Activated T-helper 1 cell treated with anti-CD3 and anti-CD28 coated beads, Interleukin-2, amount 50 U/mL, for 16 hours (primary cell): Measurements from ENCODE around the gene TCAP.
A peak's percentile ranks its signal among the peaks of the same experiment; 100 is the strongest.
"Not testable (repeated sequence)": the region's sequence is repeated elsewhere in the genome, so short reads cannot be mapped to it uniquely, and the experiment has no call there.

Source experiments
- DNase-seq, 2 donors: peaks; one replicate each; pipeline ENCODE4 v3.0.0-alpha.2; 2020; ENCODE audit warnings: low read depth in 1 of 2, low spot score in 1 of 2

Gene TCAP

GRCh38 chr17:39678340-39679116 is 13.4 kb downstream of the TCAP start:
- no peak for DNase-seq

DNA sequence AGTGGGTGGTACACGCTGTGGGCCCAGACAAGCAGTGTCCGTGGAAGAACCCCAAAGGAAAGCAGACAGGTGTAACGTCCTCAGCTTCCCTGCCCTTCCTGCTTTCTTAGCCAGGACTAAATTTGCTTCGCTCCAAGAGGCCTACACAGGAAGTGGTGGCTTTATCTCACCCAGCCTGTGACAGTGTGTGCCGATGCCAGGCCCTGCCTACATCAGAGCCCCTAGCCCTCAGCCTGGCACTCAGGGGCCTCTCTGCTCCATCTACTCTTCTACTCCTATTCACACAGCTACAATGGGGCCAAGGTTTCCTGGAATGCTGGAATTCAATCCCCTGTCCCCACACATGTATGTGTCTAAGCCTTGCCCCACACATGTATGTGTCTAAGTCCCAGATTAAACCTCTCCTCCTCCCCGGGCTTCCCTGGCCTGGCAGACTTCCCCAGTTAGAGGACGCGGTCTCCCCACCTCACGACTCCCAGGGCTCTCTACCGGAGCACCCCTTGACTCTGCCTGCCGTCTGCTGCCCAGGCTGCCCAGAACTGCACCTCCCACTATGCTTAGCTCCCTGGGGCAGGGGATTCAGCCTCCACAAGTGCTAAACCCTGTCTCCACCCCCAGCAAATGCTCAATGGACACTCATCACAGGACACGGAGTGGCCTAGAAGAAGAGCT is 14.5 kb downstream of the TCAP start:
- DNase-seq: peak in 1 of 2 donors; percentile 30

DNA sequence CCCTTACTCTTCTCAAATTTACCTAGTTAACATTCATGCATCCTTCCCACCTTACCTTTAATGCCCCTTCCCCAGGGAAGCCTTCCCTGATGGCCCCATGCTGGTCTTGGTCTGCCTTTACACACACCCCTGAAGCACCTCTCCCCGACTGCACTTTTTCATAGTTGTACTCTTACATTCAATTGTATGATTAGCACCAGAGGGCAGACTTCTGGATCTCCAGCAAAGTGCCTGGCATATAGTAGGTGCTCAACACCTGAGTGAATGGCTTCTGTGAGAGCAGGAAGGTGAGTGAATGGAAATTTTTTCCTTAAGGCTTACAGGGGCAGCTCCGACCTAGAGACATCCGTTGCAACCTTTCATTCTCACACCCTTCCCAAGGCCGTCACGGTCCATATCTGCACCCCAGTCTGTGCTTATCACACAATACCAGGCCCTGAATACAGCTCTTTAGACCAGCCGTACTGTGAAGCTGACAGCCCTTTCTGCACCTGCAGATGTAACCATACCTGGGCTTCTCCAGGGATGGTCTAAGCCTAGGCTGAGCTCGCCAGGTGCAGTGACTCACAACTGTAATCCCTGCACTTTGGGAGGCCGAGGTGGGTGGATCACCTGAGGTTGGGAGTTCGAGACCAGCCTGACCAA is 18.3 kb downstream of the TCAP start:
- no peak for DNase-seq

GRCh38 chr17:39684369-39685192 is 19.4 kb downstream of the TCAP start:
- no peak for DNase-seq

- no peak for DNase-seq
These were observed 22.0 kb downstream of the TCAP start for GRCh38 chr17:39687101-39687545.

GRCh38 chr17:39687546-39688474 is 22.7 kb downstream of the TCAP start, which contains the start of gene PGAP3:
Gene PGAP3 (minus strand): TSS chr17:39688057. CDS start chr17:39688014, 43 bp downstream.
- DNase-seq: peak; percentile 57 to 67

GRCh38 chr17:39688475-39688835 is 23.3 kb downstream of the TCAP start:
- no peak for DNase-seq

DNA sequence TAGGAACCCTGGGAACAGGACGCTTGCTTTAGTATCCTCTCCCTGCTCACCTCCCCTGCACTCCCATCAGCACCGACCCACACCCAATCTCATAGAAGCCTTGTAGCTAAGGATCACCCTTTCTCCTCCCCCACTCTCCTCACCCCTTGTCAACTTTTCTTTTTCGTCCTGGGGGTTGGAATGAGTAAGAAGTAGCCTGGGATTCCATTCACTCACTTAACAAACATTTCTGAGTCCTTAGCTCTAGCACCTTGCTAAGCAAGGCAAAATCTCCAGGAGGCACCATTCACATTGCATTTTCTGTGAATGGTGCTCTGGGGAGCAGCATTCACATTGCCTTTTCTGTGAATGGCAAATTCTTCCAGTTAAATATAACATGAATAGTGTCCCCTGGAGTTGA is 23.8 kb downstream of the TCAP start:
- DNase-seq: no peak

DNA sequence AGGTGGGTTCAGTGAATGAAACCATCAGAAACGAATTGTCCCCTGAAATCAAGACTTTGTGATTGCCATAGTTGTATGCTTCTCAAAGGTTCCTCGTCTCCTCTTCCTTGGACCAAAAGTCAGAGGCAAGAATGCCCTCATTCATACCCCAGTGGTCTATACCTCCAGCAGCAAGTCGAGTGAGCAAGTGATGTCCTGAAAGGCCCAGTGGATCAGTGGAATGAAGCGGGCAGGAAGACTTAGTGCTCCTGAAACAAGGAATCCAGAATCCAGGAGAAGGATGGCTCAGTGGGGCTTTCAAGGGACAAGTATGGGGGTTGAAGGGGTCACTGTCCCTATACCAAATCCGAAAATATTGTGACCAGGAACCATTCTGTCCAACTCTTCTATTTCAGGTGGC is 29.4 kb downstream of the TCAP start:
- DNase-seq: no peak

- DNase-seq: no peak
These were observed 29.9 kb downstream of the TCAP start for GRCh38 chr17:39695089-39695474.

DNA sequence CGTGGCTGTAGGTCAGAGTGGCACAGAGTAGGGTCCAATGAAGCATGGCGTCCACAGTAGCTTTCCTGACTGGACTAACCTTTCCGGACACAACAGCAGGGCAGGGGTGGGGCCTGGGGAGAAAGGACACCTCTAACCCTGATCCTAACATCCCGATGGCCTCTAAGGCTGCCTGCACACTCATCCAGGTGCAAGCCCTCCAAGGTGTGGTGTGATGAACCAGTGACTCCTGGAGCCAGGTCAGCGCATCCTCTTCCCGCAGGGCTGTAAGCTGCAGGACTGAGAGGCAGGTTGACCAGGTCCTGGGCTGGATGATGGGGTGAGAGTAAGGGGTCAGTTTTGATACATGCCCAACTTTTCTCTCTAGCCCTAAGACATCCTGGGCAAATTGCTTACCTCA is 31.6 kb downstream of the TCAP start:
- DNase-seq: no peak

- DNase-seq: no peak
These were observed 32.8 kb downstream of the TCAP start for GRCh38 chr17:39697961-39698360.

DNA sequence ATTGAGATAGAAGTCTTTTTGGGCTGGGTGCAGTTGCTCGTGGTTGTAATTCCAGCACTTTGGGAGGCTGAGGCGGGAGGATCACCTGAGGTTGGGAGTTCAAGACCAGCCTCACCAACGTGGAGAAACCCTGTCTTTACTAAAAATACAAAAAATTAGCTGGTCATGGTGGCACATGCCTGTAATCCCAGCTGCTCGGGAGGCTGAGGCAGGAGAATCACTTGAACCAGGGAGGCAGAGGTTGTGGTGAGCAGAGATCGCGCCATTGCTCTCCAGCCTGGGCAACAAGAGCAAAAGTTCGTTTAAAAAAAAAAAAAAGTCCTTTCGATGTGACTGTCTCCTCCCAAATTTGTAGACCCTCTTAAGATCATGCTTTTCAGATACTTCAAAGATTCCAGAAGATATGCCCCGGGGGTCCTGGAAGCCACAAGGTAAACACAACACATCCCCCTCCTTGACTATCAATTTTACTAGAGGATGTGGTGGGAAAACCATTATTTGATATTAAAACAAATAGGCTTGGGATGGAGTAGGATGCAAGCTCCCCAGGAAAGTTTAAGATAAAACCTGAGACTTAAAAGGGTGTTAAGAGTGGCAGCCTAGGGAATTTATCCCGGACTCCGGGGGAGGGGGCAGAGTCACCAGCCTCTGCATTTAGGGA is 34.1 kb downstream of the TCAP start:
- not testable (repeated sequence) for DNase-seq

DNA sequence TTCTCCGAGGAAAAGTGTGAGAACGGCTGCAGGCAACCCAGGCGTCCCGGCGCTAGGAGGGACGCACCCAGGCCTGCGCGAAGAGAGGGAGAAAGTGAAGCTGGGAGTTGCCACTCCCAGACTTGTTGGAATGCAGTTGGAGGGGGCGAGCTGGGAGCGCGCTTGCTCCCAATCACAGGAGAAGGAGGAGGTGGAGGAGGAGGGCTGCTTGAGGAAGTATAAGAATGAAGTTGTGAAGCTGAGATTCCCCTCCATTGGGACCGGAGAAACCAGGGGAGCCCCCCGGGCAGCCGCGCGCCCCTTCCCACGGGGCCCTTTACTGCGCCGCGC is 34.6 kb downstream of the TCAP start, which contains the start of gene ERBB2:
ERBB2 (plus strand) TSS at position 247 of the 330 bp plus-strand sequence. CDS start 175 bp downstream, outside the sequence.
- DNase-seq: no peak

GRCh38 chr17:39700148-39700987 is 35.2 kb downstream of the TCAP start:
- DNase-seq: no peak

DNA sequence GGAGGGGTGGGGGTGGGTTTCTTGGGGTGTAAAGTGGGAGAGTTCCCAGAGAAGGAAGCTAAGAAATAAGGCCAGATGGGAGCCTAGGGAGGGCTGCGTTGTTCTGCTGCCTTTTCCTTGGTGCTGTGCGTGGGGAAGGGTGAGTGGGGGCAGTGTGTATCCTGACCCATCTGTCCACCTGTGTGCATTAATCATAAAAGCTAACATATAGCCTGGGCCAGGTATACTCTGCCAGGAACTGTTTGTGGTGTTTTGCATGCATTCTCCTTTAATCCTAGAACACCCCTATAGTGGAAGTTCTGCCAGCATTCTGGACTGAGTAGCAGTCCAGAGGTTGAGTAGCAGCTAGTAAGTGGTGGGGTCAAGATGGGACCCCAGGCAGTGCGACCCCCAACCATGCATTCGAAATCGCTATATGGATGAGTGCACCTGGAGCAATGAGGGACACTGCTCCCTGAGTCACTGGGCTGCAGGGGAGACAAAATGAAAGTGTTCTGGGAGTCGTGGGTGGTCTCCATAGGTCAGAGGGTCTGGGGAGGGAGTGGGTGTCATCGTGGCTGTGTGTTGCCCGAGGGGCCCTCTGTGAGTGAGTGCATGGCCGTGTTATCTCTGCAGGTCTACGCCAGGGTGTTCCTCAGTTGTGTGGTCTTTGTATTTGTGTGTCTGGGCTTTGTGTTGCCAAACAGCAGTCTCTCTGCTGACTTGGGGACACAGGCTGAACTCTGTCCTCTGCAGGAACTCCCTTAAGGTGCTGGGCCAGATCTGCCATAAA is 36.0 kb downstream of the TCAP start:
- DNase-seq: no peak

- no peak for DNase-seq
These were observed 36.8 kb downstream of the TCAP start for GRCh38 chr17:39701784-39702422.
